Ammon's horn (tissue), 1 donor: ENCODE measurements around the gene NAPG.
A peak's percentile ranks its signal among the peaks of the same experiment; 100 is the strongest.
"Not testable (repeated sequence)": the region's sequence is repeated elsewhere in the genome, so short reads cannot be mapped to it uniquely, and the experiment has no call there.

Source experiments
- DNase-seq: peaks from one replicate; pipeline ENCODE4 v3.0.0-alpha.2; 2016; ENCODE audit warnings: low spot score

The NAPG gene

DNA sequence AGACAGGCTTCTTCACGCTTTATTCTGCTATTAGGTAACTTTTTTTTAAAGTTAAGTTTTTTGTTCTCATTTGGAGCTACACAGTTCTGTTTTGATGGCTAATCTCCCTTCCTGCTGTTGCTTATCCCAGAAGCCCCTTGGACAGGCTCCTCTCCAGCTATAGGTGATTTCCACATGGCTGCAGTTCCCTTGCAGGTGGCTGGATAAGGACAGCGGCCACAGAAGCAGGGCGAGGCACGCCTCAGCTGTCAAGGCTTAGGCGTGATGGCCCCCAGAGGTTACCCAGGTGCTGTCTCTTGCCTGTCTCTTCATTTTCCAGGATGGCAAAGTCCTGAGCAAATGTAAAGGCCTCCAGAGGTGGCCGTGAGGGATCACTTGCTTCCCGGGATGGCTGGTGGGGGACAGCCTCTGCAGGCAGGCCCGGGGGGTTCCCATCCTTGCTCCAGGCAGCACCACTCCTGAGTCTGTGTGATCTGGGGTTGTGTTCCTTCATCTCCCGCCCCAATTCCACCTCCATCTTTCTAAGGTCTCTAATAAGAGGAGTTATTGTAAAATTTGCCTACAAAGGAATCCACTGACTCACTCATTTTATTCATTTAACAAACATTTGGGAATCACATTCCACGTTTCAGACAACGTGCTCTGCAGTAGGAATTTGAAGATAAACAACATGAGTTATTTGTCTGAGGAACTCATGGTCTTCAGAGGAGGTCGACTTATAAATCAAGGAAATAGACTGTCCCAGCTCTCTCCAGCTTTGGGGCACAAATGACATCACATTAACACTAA lies 53.4 kb downstream of the NAPG start:
- DNase-seq, result no peak

DNA sequence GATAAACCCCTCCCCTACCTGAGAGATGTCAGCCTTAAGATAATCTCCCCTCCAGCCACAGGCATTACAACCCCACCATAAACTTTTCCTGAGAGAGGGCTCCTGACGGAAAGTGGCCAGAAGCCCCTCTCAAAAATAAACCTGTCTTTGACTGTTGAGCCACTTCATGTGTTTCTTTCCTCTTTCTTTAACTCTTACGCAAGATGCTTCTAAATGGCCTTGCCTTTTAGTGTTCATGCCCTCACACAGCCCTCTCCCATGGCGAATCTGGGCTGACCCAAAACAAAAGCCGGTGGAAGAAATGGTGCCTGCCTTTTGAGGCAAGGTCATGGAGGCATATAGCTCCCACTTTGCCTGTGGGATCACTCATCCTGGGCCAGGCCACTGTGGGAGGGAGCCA lies 54.4 kb downstream of the NAPG start:
- DNase-seq, result no peak

DNA sequence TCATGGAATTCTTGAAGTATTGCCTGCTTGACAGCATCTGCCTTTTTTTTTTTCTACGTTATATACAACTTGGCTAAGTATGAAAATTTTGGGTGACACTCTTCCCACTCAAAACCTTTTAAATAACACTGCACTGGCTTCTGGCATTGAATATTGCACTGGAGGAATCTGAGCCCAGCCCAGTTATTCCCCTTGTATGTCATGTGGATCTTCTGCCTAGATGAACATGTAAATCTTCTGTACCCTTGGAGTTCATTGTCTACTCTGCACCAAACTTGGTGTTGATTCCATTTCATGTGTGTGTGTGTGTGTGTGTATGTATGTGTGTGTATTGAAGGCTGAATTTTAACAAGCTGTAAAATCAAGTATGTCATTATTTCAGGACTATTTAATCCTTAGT lies 59.4 kb downstream of the NAPG start:
- no peak for DNase-seq

DNA sequence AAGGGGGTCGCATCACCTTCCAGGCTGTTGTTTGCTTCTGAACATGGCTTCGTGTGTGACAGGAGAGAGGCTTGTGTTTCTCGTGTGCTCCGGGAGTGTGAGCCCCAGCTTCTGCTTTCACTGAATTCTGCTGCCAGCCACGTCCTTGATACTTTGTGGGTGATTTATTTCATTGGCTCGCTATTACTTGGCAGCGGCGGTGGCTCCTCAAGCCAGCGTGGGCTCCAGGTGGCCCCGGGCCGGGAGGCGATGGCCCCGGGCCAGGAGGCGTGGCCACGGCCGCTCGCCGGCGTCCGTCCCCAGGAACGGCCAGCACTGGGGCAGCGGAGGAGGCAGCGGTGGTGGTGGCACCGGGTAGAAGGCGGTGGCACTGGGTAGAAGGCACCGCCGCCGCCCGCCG lies 63.1 kb downstream of the NAPG start:
- no peak for DNase-seq

DNA sequence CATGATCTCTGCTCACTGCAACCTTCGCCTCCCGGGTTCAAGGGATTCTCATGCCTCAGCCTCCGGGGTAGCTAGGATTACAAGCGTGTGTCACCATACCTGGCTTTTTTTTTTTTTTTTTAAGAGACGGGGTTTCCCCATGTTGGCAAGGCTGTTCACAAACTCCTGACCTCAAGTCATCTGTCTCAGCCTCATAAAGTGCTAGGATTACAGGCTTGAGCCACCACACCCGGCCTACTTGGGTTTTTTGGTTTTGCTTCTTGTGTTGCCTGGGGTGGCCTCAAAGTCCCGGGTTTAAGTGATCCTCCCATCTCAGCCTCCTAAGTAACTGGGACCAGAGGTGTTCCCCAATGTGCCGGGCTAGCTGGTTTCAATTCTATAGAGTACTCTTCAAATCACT lies 64.6 kb downstream of the NAPG start:
- DNase-seq, result no peak

DNA sequence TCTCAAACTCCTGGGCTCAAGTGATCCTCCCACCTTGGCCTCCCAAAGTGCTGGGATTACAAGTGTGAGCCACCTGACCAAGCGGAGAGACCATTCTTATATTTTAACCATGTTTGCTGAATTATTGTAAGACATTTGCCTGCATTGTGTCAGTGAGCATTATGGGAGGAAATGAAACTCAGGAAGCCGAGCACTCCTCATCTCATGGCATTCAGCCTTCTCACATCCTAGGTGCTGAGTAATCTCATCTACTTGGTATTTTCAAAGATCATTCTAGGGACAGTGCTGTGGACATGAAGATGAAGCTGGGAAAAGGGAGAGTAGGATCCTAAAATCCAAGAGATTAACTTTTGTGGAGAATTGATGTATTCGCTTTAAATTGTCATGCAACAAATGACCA lies 66.1 kb downstream of the NAPG start:
- peak; percentile 40 for DNase-seq

DNA sequence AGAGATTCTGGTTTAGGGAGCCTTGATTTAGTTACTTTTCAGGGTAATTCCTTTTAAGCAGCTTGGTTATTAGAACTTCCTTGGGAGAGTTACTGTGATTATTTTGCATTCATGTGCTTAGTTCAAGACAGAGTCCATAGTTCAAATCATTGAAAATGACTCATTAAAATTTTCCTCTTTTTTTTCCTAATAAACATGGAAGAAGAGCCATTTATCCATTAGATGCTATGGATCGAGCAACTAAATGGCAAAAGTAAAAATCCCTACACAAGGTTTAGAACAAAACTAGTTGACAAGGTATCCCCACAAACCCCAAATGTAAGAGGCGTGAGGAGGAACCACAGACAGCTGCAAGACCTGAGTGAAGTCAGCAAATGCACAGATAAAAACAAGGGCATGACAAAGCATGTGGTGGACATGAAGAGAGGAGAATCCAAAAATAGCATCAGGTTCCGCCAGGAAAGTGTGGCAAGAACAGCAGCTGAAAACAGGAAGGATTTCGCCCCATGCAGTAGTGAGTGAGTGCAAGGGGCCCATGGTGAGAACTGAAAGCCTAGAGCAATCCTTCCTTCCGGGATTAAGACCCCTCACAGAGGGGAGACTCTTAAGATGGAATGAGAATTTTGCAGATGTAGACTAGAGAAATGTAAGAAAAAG lies 67.7 kb downstream of the NAPG start:
- DNase-seq, result not testable (repeated sequence)

DNA sequence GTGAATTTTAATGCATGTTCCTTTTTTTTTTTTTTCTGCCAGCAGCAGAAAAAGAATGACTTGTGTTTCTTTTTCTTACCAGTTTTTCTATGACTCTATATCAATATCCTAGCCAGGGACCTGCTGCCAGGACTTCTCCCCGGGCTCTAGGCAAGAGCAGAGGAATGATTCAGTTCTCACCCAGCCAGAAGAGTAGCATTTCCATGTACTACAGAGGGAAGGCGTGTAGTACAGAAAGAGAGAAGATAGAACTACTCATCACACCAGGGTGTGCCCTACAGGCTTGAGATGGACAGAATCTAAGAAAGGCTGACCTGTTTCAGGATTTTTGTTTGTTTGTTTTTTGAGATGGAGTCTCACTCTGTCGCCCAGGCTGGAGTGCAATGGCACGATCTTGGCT lies 70.1 kb downstream of the NAPG start:
- DNase-seq, result not testable (repeated sequence)

DNA sequence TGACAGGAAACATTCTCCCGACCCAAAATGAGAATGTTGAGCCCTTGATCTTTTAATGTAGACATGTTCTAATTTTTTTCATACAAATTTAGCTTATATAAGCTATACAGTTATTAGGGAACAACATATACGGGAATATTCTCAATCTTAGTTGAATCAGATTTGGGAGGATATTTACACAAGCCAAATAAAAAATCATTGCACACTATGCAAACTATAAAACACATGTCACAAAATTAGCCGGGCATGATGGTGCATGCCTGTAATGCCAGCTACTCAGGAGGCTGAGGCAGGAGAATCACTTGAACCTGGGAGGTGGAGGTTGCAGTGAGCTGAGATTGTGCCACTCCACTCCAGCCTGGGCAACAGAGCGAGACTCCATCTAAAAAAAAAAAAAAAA lies 71.9 kb downstream of the NAPG start:
- DNase-seq, result not testable (repeated sequence)

DNA sequence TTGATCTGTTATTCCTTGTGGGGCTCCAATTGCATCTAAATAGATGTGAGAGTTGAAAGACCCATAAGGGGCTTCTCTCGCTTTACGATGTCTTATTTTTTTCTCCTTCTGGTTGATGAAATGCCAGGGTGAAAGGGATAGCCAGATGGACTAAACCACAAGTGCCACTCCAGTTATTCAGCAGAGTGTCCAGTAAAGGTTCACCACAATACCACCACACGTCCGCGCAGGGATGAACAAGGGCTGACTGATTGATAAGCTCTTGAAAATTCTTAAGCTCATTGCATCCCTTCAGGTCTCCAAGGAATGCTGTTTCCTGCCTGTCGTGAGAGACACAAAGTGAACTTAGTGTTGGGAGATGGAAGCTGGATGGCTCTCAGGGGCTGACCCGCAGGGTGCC lies 74.9 kb downstream of the NAPG start:
- not testable (repeated sequence) for DNase-seq
